Left cardiac atrium (tissue), 4 donors: ENCODE data around the gene ARPC2. TPM values are rescaled to one million over a fixed set of nuclear protein-coding genes. Genes with fewer than 3 reads are reported as not detected.
A peak's percentile ranks its signal among the peaks of the same experiment; 100 is the strongest.

Source experiments
- ATAC-seq, 2 donors: fragments of 200-7000 bp; cut with Tn5 transposase; one replicate each; pipeline ENCODE4 v1.9.1; 2020; ENCODE audit warnings: mild to moderate bottlenecking in 2 of 2, moderate library complexity in 2 of 2
- DNase-seq: peaks from one replicate; pipeline ENCODE4 v3.0.0-alpha.2; 2020
- intact Hi-C, 2 donors: fragments of 100-400 bp; cut with DNase I; formaldehyde crosslinking; loops; one replicate each; pipeline versions ENCODE4 v1.14.1 to v1.15.1; 2022 to 2023
- microRNA-seq, 2 donors: library from miRNA; unstranded; fragments of <30 nt; microRNA quantifications; one replicate each; pipeline ENCODE4 v1.2.0, GENCODE V29; 2020
- total RNA-seq, 2 donors: library from RNA; stranded (reverse); fragmentation: NEBNext Ultra II Directional; extraction: Animal tissue kit (Norgen Biotek cat#: 25700); gene quantifications; one replicate each; pipeline ENCODE4 v1.2.1, GENCODE V29; 2021
- donor health status: DM: no; HTN: yes; CAD: no.
- donor health status: DM: no; HTN: yes; CAD: no; lungs with severe emphysema.
- donor health status: DM: yes; HTN: yes; CAD: no.
- donor health status: Dilated cardiomyopathy.

Gene ARPC2
- total RNA-seq, 2 donors from 2014 or later: 144 to 167 TPM

GRCh38 chr2:218295029-218295428 lies 78.0 kb downstream of the ARPC2 start:
- DNase-seq (no peak), ATAC-seq (no peak)
- intact Hi-C loops: loop anchor here in 1 of 2 donors (10.0 kb wide), 1 partner anchor 100 kb away; the partner anchor contains the start of gene CTDSP1

GRCh38 chr2:218296200-218296599 lies 79.2 kb downstream of the ARPC2 start:
- intact Hi-C loops: loop anchor here in 1 of 2 donors (10.0 kb wide), 1 partner anchor 99 kb away; the partner anchor contains the start of gene CTDSP1
- ATAC-seq (no peak), DNase-seq (no peak)

GRCh38 chr2:218296847-218297246 lies 79.9 kb downstream of the ARPC2 start:
- ATAC-seq (no peak), DNase-seq (no peak)
- intact Hi-C loops: loop anchor here in 1 of 2 donors (10.0 kb wide), 1 partner anchor 98 kb away; the partner anchor contains the start of gene CTDSP1

GRCh38 chr2:218298314-218298875 lies 81.4 kb downstream of the ARPC2 start:
- DNase-seq: no peak
- intact Hi-C loops: loop anchor here in 1 of 2 donors (10.0 kb wide), 1 partner anchor 96 kb away; the partner anchor contains the start of gene CTDSP1
- ATAC-seq: no peak

GRCh38 chr2:218300141-218300540 lies 83.2 kb downstream of the ARPC2 start:
- no peak for DNase-seq
- no peak for ATAC-seq
- intact Hi-C loops: loop anchor here (2.0 to 10.0 kb wide), 3 partner anchors 57 to 165 kb away; partner anchors contain the start of gene CATIP (in 2 of the 2)

GRCh38 chr2:218301176-218301819 lies 84.3 kb downstream of the ARPC2 start:
- ATAC-seq (peak; percentile 73 to 84), DNase-seq (peak; percentile 83)
- intact Hi-C loops: loop anchor here (2.0 to 10.0 kb wide), 3 partner anchors 56 to 164 kb away; partner anchors contain the start of gene CATIP (in 2 of the 2)

Small RNA genes lying within 50 kb of the gene (microRNA-seq; reads per million reads assigned to microRNA genes)
- 4.8 to 5.2 reads per million in 2 donors for gene MIR6513

Other genes starting within 250 kb of the ARPC2 start
- gene TNS1, start 214.2 kb upstream of the ARPC2 start, total RNA-seq: 100 to 1,000 TPM; 436 to 508 TPM
- not detected for gene RUFY4, start 147.9 kb upstream of the ARPC2 start, total RNA-seq
- gene CXCR2, start 91.2 kb upstream of the ARPC2 start, total RNA-seq: 1 to 10 TPM; 1.2 to 3.0 TPM
- gene CXCR1, start 50.2 kb upstream of the ARPC2 start, total RNA-seq: under 1 TPM; 0.58 to 0.97 TPM
- 1 to 10 TPM; 5.7 to 6.6 TPM for gene GPBAR1, start 43.8 kb downstream of the ARPC2 start, total RNA-seq
- gene AAMP, start 52.9 kb downstream of the ARPC2 start, total RNA-seq: 10 to 100 TPM; 49.0 to 52.5 TPM
- 10 to 100 TPM; 62.4 to 68.5 TPM for gene PNKD, start 53.3 kb downstream of the ARPC2 start, total RNA-seq
- 100 to 1,000 TPM; 156 to 166 TPM for gene TMBIM1, start 75.3 kb downstream of the ARPC2 start, total RNA-seq
- gene CATIP, start 139.7 kb downstream of the ARPC2 start, total RNA-seq: not detected
- gene SLC11A1, start 165.1 kb downstream of the ARPC2 start, total RNA-seq: 10 to 100 TPM in 1 of 2 donors, 1 to 10 TPM in 1; 8.5 to 16.1 TPM
- 100 to 1,000 TPM; 101 to 106 TPM for gene CTDSP1, start 182.7 kb downstream of the ARPC2 start, total RNA-seq
- not detected for gene VIL1, start 201.9 kb downstream of the ARPC2 start, total RNA-seq